HCT116 (cell line): ENCODE data around the gene UGT1A7. TPM values are rescaled to one million over a fixed set of nuclear protein-coding genes. Genes with fewer than 3 reads are reported as not detected.
"Not testable (repeated sequence)": the region's sequence is repeated elsewhere in the genome, so short reads cannot be mapped to it uniquely, and the experiment has no call there.

Experiments used
- ATAC-seq: fragments of 200-7000 bp; cut with Tn5 transposase; 2 replicates; pipeline ENCODE4 v1.9.1; 2020; ENCODE audit warnings: mild to moderate bottlenecking, moderate library complexity
- BruUV-seq: library from RNA; stranded (reverse); fragments of 400-500 nt; replicated peaks from 2 replicates; lab custom pipeline; 2021; lab: Mats Ljungman, UMichigan
- CTCF ChIA-PET: fragments of 300-600 bp; sonication (Branson Sonifier 250); formaldehyde crosslinking; loops from one replicate; lab custom pipeline; 2021; ENCODE audit warnings: antibody characterized with exemption; lab: Charles Lee
- POLR2A ChIA-PET: fragments of 300-600, 350-600 bp; sonication (Branson Sonifier 250); formaldehyde crosslinking; loops from one replicate; lab custom pipeline; 2021; ENCODE audit warnings: antibody characterized with exemption; lab: Charles Lee
- RAD21 ChIA-PET, 2 experiments: fragments of 300-600 bp; sonication (Branson Sonifier 250); formaldehyde crosslinking; loops; one replicate each; lab custom pipeline; 2023; ENCODE audit warnings: low total read pairs in 2 of 2; ENCODE audit not compliant: uncharacterized antibody in 2 of 2, unreplicated experiment in 2 of 2, low non-redundant PET in 1 of 2; lab: Charles Lee
- DNase-seq: peaks from one replicate; pipeline ENCODE4 v3.0.0-alpha.2; 2010; ENCODE audit warnings: low read depth, low spot score
- H2AFZ ChIP-seq: fragments of 200-600 bp; shearing (Covaris generic), sonication (generic); 2 replicates; pipeline ENCODE4 v1.6.1; 2017; ENCODE audit warnings: low read depth, mixed run types, mixed read lengths, antibody characterized with exemption, low read length; ENCODE audit not compliant: poor library complexity, severe bottlenecking
- H3K27ac ChIP-seq: 2 replicates; pipeline ENCODE4 v1.5.1; 2012; ENCODE audit warnings: low read depth, low read length
- H3K27me3 ChIP-seq: fragments of 200-600 bp; sonication (generic); 2 replicates; pipeline ENCODE4 v1.6.1; 2016; ENCODE audit warnings: mixed run types, low read length, mixed read lengths; ENCODE audit not compliant: insufficient read depth
- H3K36me3 ChIP-seq, 2 experiments: fragments of 200-500 bp in 1 of 2; fragments of 200-600 bp in 1 of 2; sonication (Bioruptor generic) in 1 of 2; sonication (generic) in 1 of 2; 2 replicates each; pipeline versions ENCODE4 v1.5.1 to v1.6.1; 2014 to 2016; ENCODE audit warnings: low read length in 2 of 2, inconsistent platforms in 1 of 2, mixed read lengths in 1 of 2, mixed run types in 1 of 2; ENCODE audit not compliant: insufficient read depth in 2 of 2, control insufficient read depth in 1 of 2
- H3K4me1 ChIP-seq, 2 experiments: fragments of 200-600 bp in 1 of 2; sonication (generic) in 1 of 2; 2 replicates each; pipeline versions ENCODE4 v1.5.1 to v1.6.1; 2012 to 2017; ENCODE audit warnings: low read length in 2 of 2, inconsistent platforms in 1 of 2, mild to moderate bottlenecking in 1 of 2, mixed read lengths in 1 of 2, mixed run types in 1 of 2, moderate library complexity in 1 of 2; ENCODE audit not compliant: insufficient read depth in 2 of 2, control insufficient read depth in 1 of 2
- H3K4me2 ChIP-seq: fragments of 200-600 bp; sonication (generic); 2 replicates; pipeline ENCODE4 v1.6.1; 2017; ENCODE audit warnings: mixed run types, low read length, mixed read lengths
- H3K4me3 ChIP-seq, 2 experiments: fragments of 200-600 bp in 1 of 2; sonication (generic) in 1 of 2; replicated peaks in 1 of 2; 2 replicates each; pipeline ENCODE4 v1.5.1; 2011 to 2016; ENCODE audit warnings: low read length in 2 of 2, control low read depth in 1 of 2, low read depth in 1 of 2, mild to moderate bottlenecking in 1 of 2, mixed read lengths in 1 of 2, mixed run types in 1 of 2
- H3K79me2 ChIP-seq: fragments of 200-600 bp; sonication (generic); 2 replicates; pipeline ENCODE4 v1.6.1; 2017; ENCODE audit warnings: mild to moderate bottlenecking, mixed run types, low read length, moderate library complexity, mixed read lengths; ENCODE audit not compliant: insufficient read depth
- H3K9ac ChIP-seq: fragments of 200-600 bp; sonication (generic); 2 replicates; pipeline ENCODE4 v1.6.1; 2016; ENCODE audit warnings: low read length, mixed read lengths
- H3K9me2 ChIP-seq: fragments of 200-600 bp; sonication (generic), shearing (Covaris generic); 2 replicates; pipeline ENCODE4 v1.6.1; 2017; ENCODE audit warnings: mixed run types, mild to moderate bottlenecking, moderate library complexity; ENCODE audit not compliant: insufficient read depth
- H3K9me3 ChIP-seq, 2 experiments: fragments of 200-500 bp in 1 of 2; fragments of 200-600 bp in 1 of 2; sonication (Bioruptor generic) in 1 of 2; sonication (generic) in 1 of 2; 2 replicates each; pipeline ENCODE4 v1.6.1; 2014 to 2017; ENCODE audit warnings: low read length in 2 of 2, mixed read lengths in 2 of 2, inconsistent platforms in 1 of 2, low read depth in 1 of 2, mild to moderate bottlenecking in 1 of 2, mixed run types in 1 of 2, moderate library complexity in 1 of 2; ENCODE audit not compliant: control insufficient read depth in 1 of 2, insufficient read depth in 1 of 2
- H4K20me1 ChIP-seq: fragments of 200-600 bp; sonication (generic), shearing (Covaris generic); 2 replicates; pipeline ENCODE4 v1.6.1; 2017; ENCODE audit warnings: mixed run types, mild to moderate bottlenecking, moderate library complexity; ENCODE audit not compliant: insufficient read depth
- EGR1 ChIP-seq: IDR thresholded peaks from 2 replicates; pipeline ENCODE4 v1.6.1; 2012; ENCODE audit warnings: low read depth
- ELF1 ChIP-seq: IDR thresholded peaks from 2 replicates; pipeline ENCODE4 v1.6.1; 2012; ENCODE audit warnings: low read depth, borderline replicate concordance
- FOSL1 ChIP-seq: IDR thresholded peaks from 2 replicates; pipeline ENCODE4 v1.6.1; 2012; ENCODE audit warnings: low read depth
- RAD21 ChIP-seq: IDR thresholded peaks from 2 replicates; pipeline ENCODE4 v1.6.1; 2012; ENCODE audit warnings: low read depth, mild to moderate bottlenecking
- YY1 ChIP-seq: IDR thresholded peaks from 2 replicates; pipeline ENCODE4 v1.6.1; 2011; ENCODE audit warnings: low read length, low read depth, moderate library complexity, mild to moderate bottlenecking; ENCODE audit not compliant: insufficient replicate concordance; ENCODE audit errors: extremely low read depth
- ZNF274 ChIP-seq: fragments of 200-500 bp; sonication (Bioruptor generic); IDR thresholded peaks from 2 replicates; pipeline ENCODE4 v1.6.1; 2014; ENCODE audit warnings: mild to moderate bottlenecking, low read depth, low read length, inconsistent platforms
- intact Hi-C: fragments of 100-400 bp; cut with micrococcal nuclease; formaldehyde crosslinking; loops from 2 replicates; pipeline ENCODE4 v1.10.0; 2022
- total RNA-seq: library from RNA; stranded (reverse); gene quantifications from one replicate; pipeline ENCODE4 v1.2.1, GENCODE V29; 2021; ENCODE audit not compliant: unreplicated experiment
- TF ChIP-seq, protein P1 (sequence below): IDR thresholded peaks from 2 replicates; pipeline ENCODE4 v1.6.1; 2011; ENCODE audit warnings: mild to moderate bottlenecking, low read length, moderate library complexity; ENCODE audit not compliant: insufficient replicate concordance; ENCODE audit errors: extremely low read depth

UGT1A7 gene
- total RNA-seq, 1 experiment from 2014 or later, result not detected

DNA sequence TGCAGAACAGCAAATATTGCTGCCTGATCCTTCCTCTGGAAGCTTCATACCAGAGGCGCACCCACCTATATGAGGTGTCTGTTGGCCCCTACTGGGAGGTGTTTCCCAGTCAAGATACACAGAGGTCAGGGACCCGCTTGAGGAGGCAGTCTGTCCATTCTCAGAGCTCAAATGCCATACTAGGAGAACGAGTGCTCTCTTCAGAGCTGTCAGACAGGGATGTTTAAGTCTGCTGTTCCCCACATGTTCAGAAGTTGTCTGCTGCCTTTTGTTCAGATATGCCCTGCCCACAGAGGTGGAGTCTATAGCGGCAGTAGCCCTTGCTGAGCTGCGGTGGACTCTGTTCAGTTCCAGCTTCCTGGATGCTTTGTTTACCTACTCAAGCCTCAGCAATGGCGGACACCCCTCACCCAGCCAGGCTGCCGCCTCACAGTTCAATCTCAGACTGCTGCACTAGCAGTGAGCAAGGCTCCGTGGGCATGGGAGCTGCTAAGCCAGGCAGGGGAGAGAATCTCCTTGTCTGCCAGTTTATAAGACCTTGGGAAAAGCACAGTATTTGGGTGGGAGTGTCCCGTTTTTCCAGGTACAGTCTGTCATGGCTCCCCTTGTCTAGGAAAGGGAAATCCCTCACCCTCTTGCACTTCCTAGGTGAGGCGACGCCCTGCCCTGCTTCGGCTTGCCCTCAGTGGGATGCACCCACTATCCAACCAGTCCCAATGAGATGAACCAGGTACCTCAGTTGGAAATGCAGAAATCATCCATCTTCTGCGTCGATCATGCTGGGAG lies 55.4 kb downstream of the UGT1A7 start:
- H3K9me3 ChIP-seq, DNase-seq, POLR2A ChIA-PET, CTCF ChIA-PET, BruUV-seq, H3K27ac ChIP-seq, intact Hi-C loops, H3K4me2 ChIP-seq, RAD21 ChIA-PET, H3K36me3 ChIP-seq, H3K79me2 ChIP-seq, H3K9ac ChIP-seq, H3K4me1 ChIP-seq, H2AFZ ChIP-seq, ATAC-seq, H3K9me2 ChIP-seq, H3K4me3 ChIP-seq, H3K27me3 ChIP-seq, H4K20me1 ChIP-seq: not testable (repeated sequence)

DNA sequence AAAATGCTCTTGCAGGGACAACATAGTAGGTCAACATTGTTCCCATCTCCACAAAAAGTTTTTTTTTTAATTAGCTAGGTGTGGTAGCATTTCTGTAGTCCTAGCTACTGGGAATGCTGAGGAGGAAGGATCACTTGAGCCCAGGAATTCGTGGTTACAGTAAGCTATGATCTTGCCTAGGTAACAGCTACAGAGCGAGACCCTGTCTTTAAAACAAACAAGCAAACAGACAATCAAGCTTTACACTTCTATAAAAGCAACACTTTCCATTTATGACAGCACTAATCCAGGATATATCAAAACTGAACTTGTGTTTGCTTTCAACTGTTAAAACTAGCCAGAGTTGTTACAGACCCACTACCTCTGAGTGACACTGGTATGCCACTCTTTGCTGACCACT lies 59.2 kb downstream of the UGT1A7 start:
- ChIA-PET POLR2A (no interaction called here), RAD21 (no interaction called here), CTCF (no interaction called here)
- ATAC-seq (no peak), DNase-seq (no peak)
- Histone ChIP-seq H3K4me1 (no peaks in the 10 kb centered on the region), H3K9me2 (no peaks in the 10 kb centered on the region), H3K4me2 (no peak overlapping the region), H3K9ac (no peak overlapping the region), H3K27ac (no peak overlapping the region), H2AFZ (no peak overlapping the region), H3K79me2 (no peaks in the 10 kb centered on the region), H3K4me3 (no peak overlapping the region), H3K9me3 (no peaks in the 10 kb centered on the region), H3K36me3 (no peaks in the 10 kb centered on the region), H4K20me1 (no peaks in the 10 kb centered on the region), H3K27me3 (no peaks in the 10 kb centered on the region)
- no TSS peak for BruUV-seq
- TF ChIP-seq, protein P1, sequence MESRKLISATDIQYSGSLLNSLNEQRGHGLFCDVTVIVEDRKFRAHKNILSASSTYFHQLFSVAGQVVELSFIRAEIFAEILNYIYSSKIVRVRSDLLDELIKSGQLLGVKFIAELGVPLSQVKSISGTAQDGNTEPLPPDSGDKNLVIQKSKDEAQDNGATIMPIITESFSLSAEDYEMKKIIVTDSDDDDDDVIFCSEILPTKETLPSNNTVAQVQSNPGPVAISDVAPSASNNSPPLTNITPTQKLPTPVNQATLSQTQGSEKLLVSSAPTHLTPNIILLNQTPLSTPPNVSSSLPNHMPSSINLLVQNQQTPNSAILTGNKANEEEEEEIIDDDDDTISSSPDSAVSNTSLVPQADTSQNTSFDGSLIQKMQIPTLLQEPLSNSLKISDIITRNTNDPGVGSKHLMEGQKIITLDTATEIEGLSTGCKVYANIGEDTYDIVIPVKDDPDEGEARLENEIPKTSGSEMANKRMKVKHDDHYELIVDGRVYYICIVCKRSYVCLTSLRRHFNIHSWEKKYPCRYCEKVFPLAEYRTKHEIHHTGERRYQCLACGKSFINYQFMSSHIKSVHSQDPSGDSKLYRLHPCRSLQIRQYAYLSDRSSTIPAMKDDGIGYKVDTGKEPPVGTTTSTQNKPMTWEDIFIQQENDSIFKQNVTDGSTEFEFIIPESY, result no peak
- TF ChIP-seq ELF1 (no peak), ZNF274 (no peak), EGR1 (no peak), FOSL1 (no peak), YY1 (no peak), RAD21 (no peak)
- intact Hi-C loops, result no loop called here
